Superior temporal gyrus (tissue), 1 donor: ENCODE results near the gene SLC35F1.
A peak's percentile ranks its signal among the peaks of the same experiment; 100 is the strongest.
"Not testable (repeated sequence)": the region's sequence is repeated elsewhere in the genome, so short reads cannot be mapped to it uniquely, and the experiment has no call there.

Experiments
- DNase-seq: peaks from one replicate; pipeline ENCODE4 v3.0.0-alpha.2; 2016; ENCODE audit errors: extremely low spot score

Gene SLC35F1

DNA sequence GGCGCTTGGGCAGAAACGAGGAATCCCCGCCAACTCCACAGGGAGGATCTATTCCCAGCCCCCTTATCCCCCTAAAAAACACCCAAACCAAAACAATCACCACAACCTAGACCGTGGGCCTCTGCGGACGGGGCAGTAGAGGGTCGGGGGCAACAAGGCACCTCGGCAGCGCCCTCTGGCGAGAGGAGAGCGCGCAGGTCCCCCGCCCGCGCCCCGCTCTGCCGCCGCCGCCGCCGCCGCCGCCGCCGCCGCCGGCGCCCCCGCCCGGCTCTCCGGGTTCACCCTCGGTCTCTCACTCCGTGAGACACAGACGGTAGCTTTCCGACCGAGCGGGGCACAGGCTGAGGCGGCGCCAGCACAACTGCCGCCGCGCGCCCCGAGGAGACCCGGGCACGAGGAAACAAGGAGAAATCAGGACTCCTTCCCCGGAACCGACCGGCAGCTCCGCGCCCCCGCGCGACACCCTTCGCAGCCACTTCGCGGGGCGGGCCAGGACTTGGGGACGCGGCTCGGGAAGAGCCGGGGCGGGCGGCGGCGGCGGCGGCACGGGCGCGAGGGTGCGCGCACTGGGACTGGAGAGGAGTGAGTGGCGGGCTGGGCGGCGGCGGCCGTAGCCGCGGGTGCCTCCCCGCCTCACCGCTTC is at the start of gene SLC35F1:
SLC35F1 (plus strand) TSS at position 307 of the 643 bp plus-strand sequence.
- peak; percentile 72 for DNase-seq

DNA sequence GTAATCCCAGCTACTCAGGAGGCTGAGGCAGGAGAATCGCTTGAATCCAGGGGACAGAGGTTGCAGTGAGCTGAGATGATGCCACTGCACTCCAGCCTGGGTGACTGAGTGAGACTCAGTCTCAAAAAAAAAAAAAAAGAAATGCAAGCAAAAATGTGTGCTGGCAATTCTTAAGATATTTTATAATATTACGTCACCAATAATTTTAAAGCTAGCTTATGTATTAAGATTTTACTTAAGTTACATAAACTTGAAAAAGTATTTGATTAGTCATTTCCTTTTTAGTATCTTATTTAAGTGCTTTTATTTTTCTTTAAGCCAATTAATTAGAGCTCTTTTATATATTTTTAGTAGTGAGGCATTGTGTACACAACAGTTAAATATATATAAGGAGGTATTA is 48.5 kb upstream of the SLC35F1 start:
- not testable (repeated sequence) for DNase-seq

- DNase-seq, result no peak
Observed at GRCh38 chr6:117861545-117861944, 45.5 kb upstream of the SLC35F1 start.

- no peak for DNase-seq
Observed at GRCh38 chr6:117866561-117866960, 40.5 kb upstream of the SLC35F1 start.

DNA sequence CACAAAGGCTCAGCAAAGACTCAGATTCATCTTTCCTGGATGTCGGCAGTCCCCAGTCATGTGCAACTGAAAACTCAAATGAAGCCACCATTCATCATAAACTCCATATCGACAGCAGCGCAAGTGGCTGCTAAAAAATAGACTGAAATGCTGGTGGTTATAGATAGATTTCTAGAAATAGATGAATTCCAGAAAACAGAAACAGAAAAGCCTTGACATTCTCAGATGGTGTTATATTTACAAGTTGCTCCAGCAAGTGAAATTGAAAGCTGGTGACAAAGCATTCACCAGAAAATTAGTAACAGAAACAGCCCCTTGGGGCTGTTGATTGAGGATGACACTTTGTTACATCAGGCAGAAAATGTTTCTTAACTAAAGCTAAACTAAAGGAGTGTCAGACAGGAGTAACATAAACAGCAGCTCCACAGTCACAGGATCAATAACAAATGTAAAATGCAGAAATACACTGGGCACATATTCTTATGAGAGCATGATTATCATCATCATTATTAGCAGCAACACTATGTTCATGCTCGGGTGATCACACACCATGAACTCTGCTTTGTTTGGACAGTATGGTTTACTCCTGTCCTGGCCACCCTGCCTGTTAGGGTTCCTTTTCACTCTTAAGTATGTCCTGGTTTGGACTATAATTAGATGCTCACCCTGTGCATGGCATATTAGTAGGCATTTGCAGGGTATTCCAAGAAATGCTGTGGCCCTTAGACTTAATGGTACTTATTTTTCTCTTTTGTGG is 36.4 kb upstream of the SLC35F1 start:
- no peak for DNase-seq

DNA sequence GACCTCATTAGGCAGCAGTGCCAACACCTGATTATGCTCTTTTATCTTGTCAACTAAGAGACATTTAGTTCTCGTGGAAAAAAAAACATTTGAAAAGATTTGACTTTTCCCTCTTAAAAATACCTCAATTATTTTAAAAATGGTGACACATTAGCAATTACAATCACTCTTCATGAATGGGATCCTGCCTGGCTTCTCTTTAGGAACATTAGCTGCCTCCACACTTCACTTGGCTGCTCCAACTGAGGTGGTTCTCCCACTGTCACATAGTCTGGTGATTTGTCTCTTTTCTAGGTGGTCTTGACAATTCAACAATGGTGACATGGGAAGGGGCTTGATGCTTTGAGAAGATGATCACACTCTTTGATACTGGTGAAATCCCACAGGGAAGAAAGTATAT is 26.2 kb upstream of the SLC35F1 start:
- no peak for DNase-seq

DNA sequence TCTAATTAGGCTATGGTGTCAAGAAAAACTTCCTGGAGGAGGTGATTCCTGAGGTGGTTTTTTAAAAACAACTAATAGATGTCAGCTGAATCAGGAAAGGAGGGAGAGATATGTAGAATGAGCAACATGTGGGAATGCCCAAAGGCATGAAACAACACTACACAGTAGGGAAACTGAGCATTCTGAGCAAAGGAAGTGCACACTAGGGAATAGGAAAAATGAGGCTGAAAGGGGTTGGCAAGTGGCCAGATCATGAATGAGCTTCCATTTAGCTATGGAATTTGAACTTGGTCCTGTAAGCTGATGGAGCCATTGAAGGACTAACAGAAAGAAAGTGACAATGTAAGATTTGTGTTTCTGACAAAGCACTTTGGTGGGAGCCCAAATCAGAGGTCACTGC is 16.9 kb upstream of the SLC35F1 start:
- no peak for DNase-seq

DNA sequence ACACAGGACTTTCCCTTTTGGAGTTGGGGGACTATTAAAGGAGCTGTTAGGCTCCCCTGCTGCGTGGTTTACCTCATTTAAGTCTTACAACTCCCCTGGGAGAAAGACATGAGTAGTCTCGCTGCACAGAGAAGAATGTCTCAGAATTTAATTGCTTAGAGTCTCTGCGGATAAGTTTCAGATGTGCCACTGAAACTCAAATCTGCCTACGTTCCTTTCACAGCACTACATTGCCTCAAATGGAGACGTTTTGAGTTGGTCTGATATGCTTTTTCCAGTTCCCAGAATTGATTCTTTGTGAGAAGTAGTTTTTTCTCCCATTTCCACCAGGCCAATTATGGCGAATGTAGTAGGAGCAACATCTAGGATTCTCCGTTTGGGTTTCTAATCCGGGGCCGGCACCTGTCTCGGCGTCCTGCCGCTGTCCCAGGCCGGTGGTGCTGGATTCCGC is 532 bp upstream of the SLC35F1 start:
- DNase-seq, result peak; percentile 62

- no peak for DNase-seq
Observed at GRCh38 chr6:117907601-117908245, 659 bp downstream of the SLC35F1 start.

- DNase-seq, result peak; percentile 47
Observed at GRCh38 chr6:117908246-117909068, 1.4 kb downstream of the SLC35F1 start.

DNA sequence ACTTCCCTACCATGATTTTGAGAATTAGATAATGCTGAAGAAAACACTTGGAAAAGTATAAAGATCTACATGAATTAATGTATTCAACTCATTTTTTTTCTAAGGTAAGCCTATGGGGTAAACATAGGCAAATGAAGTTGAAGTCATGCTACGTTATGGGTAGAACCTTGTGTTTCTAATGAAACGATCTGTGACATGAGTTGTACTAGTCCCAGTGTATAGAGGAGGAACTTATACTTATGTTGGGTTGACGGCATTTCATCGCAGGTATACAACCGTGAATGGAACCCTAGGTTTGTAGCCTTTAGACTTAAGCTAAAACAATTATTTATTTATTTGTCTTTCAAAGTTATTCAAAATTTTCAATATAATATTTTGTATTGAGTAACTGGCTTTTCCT is 2.6 kb downstream of the SLC35F1 start:
- no peak for DNase-seq

DNA sequence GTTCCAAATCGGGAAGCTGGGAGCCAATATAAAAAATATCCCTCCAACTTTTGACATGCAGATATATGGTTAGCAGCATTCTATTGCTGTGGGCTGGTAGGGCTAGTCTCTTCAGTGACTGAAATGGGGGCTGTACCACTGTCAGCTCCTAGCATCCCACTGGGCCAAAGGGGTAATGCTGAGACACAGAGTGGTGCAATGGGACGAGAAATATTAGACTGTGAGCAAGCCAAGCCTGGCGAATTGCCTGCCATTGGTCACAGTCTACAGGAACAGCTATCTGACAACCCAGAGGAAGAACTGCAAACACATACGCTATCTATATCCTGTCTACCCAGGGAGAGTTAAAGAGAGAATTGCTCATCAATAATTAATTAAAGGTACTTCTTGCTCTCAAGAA is 3.5 kb downstream of the SLC35F1 start:
- DNase-seq, result no peak

DNA sequence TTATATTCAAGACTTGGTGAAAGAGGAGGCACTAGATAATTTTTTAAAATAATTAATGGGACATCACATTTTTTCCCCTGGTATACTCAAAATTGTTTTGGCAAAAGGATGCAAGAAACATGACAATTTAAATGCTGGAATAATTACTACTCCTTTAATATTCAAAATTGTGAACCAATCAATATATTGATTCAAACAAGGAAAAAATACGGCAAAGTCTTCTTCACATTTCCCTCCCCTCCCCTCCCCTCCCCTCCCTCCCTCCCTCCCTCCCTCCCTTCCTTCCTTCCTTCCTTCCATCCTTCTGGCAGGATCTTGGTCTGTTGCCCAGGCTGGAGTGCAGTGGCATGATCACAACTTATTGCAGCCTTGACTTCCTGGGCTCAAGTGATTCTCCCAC is 4.1 kb downstream of the SLC35F1 start:
- DNase-seq, result no peak

- DNase-seq, result no peak
Observed at GRCh38 chr6:117911660-117912059, 4.6 kb downstream of the SLC35F1 start.

DNA sequence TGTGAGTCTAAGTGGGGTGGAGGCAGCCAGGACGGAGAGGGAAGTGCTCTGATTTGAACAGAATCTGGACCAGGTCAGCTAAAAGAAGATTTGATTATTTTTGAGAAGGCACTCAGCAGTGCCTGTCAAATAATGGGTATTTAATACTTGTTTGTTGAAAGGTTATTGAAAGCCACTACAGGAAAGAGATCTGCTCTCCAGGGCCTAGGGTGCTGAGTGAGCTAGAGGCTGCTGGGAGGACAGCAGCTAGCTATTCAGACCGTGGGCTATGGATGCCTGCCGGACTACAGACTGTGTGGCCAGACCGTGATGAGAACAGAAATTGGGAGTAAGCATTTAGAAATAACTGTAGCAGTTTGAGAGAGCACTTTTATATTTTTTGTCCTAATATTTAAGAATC is 8.8 kb downstream of the SLC35F1 start:
- DNase-seq, result no peak

GRCh38 chr6:117916483-117916882 is 9.4 kb downstream of the SLC35F1 start:
- no peak for DNase-seq

DNA sequence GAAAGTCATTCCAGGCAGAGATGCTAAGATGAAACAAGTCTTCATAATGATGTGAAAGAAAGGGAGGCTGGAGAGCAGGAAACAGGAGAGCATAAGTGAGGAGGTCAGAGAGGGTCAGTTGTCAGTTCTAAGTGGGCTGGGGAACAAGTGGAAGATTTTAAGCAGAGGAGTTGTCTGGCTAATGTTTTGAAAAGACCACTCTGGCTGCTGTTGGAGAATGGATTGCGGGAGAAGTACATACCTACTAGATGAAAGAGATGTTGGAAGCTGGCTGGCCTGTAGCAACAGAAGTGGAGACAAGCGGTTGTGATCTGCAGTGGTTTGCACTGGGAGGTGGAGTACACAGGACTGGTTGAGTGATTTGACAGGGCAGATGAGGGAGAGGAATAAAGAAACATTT is 10.1 kb downstream of the SLC35F1 start:
- peak; percentile 5 for DNase-seq

- DNase-seq, result peak; percentile 20
Observed at GRCh38 chr6:117918454-117918853, 11.4 kb downstream of the SLC35F1 start.

DNA sequence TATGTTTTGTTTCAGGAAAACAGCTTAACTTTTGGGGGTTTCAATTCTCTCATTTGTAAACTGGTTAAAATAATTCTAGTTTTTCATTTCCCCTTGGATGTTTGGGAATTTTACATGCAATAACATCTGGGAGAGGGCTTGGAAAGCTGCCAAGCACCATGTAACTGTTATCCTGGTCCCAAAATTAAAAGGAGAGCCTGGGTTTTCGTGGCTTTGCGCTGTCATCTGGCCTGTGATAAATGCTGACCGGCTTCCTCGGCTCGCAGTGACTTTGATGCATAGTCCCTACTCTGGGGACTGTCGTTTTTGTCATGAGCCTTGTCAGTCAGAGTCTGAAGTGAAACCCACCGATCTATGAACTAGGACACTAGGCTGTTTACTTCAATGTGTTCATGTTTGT is 12.2 kb downstream of the SLC35F1 start:
- peak; percentile 20 for DNase-seq

GRCh38 chr6:117919775-117920729 is 13.0 kb downstream of the SLC35F1 start:
- peak; percentile 59 for DNase-seq

DNA sequence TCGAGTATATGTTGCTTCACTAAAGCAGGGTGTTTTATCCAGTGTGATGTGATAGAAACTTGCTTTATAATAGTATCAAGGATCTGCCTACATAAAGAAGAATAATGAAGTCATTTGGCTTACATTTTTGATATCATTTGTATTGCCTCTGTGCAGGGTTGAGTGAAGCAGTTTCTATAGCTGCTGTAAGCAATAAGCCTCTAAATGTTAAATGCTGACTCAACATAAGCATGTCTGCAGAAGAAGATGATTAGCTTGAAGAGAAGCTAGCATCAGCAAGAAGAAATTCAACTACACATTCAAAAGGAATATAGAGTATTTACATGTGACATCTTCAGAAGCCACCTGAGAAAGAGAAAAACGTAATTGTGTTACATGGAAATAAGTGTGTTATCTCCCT is 17.6 kb downstream of the SLC35F1 start:
- DNase-seq, result no peak
